Measurements from ENCODE around the gene P3H1. TPM values are rescaled to one million over a fixed set of nuclear protein-coding genes. Genes with fewer than 3 reads are reported as not detected.
"Not testable (repeated sequence)": the region's sequence is repeated elsewhere in the genome, so short reads cannot be mapped to it uniquely, and the experiment has no call there.

Gene P3H1
- total RNA-seq, 1 donor from 2014 or later = 178 TPM

DNA sequence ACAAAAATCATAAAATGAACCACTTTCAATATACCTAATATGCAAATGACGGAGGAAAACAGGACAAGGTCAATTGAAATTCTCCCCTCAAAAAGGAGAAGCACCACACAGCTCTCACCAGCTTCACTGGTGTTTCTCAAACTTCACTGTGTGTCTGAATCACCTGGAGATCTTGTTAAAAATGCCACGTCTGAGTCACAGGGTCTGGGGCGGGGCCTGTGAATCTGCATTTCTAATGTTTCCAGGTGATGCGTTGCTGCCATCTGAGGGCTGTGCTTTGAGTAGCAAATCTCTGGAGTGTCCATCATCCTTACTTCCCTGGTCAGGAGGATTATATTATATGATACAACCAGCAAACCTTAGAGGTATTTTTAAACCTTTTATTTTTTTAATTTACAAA is 35.8 kb downstream of the P3H1 start:
- no peaks in the 10 kb centered on the region for H3K4me1 Mint-ChIP-seq (ENCODE audit: unreplicated experiment)
- TF ChIP-seq, protein P1, sequence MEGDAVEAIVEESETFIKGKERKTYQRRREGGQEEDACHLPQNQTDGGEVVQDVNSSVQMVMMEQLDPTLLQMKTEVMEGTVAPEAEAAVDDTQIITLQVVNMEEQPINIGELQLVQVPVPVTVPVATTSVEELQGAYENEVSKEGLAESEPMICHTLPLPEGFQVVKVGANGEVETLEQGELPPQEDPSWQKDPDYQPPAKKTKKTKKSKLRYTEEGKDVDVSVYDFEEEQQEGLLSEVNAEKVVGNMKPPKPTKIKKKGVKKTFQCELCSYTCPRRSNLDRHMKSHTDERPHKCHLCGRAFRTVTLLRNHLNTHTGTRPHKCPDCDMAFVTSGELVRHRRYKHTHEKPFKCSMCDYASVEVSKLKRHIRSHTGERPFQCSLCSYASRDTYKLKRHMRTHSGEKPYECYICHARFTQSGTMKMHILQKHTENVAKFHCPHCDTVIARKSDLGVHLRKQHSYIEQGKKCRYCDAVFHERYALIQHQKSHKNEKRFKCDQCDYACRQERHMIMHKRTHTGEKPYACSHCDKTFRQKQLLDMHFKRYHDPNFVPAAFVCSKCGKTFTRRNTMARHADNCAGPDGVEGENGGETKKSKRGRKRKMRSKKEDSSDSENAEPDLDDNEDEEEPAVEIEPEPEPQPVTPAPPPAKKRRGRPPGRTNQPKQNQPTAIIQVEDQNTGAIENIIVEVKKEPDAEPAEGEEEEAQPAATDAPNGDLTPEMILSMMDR (IDR thresholded peaks at IDR 0.05; ENCODE audit: unreplicated experiment) = no peak
- no peak for DNase-seq (ENCODE audit: low spot score)
- H3K36me3 Mint-ChIP-seq (ENCODE audit: low read depth, unreplicated experiment) = no peaks in the 10 kb centered on the region
- H3K9me3 Mint-ChIP-seq (ENCODE audit: unreplicated experiment) = no peaks in the 10 kb centered on the region
- no peak overlapping the region for H3K4me3 Mint-ChIP-seq (ENCODE audit: unreplicated experiment)
- no peak overlapping the region for H3K27ac Mint-ChIP-seq (ENCODE audit: unreplicated experiment)
- peaks cover 2% of the 10 kb centered on the region for H3K27me3 Mint-ChIP-seq (ENCODE audit: unreplicated experiment)

DNA sequence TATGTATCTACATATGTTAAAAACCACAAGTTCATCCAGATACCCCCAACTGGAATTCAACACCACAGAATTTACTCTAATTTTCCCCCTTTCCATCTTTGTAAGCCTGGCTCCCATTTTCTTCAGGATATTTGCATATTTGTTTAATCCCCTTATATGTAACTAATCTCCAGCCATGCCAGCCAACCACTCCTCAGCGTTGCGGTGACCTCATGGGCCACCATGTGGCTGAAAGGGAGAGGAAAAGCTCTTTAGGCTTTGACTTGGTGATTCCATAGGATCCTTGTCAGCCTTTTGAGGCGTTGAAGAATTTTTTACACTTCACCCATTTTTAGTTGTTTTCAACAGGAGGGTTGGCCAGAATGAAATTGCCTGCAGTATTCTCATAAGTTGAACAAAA is 36.8 kb downstream of the P3H1 start:
- no peaks in the 10 kb centered on the region for H3K9me3 Mint-ChIP-seq (ENCODE audit: unreplicated experiment)
- no peak overlapping the region for H3K4me3 Mint-ChIP-seq (ENCODE audit: unreplicated experiment)
- no peak overlapping the region for H3K27ac Mint-ChIP-seq (ENCODE audit: unreplicated experiment)
- no peaks in the 10 kb centered on the region for H3K4me1 Mint-ChIP-seq (ENCODE audit: unreplicated experiment)
- peaks cover 2% of the 10 kb centered on the region for H3K27me3 Mint-ChIP-seq (ENCODE audit: unreplicated experiment)
- TF ChIP-seq, protein P1 (IDR thresholded peaks at IDR 0.05; ENCODE audit: unreplicated experiment) = no peak
- no peaks in the 10 kb centered on the region for H3K36me3 Mint-ChIP-seq (ENCODE audit: low read depth, unreplicated experiment)
- no peak for DNase-seq (ENCODE audit: low spot score)

DNA sequence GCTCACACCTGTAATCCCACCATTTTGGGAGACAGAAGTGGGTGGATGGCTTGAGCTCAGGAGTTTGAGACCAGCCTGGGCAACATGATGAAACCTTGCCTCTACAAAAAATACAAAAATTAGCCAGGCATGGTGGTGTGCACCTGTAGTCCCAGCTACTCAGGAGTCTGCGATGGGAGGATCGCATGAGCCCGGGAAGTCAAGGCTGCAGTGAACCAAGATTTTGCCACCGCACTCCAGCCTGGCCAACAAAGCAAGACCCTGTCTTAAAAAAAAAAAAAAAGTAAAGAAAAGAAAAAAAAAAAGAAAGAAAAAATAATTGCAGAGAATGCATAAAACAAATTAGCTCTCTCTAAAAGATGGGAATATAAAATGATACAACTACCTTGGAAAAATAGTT is 41.0 kb downstream of the P3H1 start:
- H3K4me3 Mint-ChIP-seq (ENCODE audit: unreplicated experiment) = not testable (repeated sequence)

DNA sequence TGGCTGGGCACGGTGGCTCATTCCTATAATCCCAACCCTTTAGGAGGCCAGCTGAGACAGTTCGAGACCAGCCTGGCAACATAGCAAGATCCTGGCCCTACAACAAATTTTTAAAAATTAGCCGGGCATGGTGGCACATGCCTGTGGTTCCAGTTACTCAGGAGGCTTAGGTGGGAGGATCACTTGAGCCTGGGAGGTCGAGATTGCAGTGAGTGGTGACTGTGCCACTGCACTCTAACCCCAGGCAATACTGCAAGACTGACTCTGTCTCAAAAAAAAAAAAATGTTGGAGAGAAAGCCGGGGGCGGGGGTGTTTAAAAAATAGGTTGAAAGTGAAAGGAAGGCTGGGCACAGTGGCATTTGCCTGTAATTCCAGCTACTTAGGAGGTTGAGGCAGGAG is 43.3 kb downstream of the P3H1 start:
- Mint-ChIP-seq H3K4me1 (ENCODE audit: unreplicated experiment) (no peaks in the 10 kb centered on the region), H3K27me3 (ENCODE audit: unreplicated experiment) (no peaks in the 10 kb centered on the region), H3K27ac (ENCODE audit: unreplicated experiment) (no peak overlapping the region), H3K4me3 (ENCODE audit: unreplicated experiment) (no peak overlapping the region), H3K9me3 (ENCODE audit: unreplicated experiment) (no peaks in the 10 kb centered on the region), H3K36me3 (ENCODE audit: low read depth, unreplicated experiment) (no peaks in the 10 kb centered on the region)
- TF ChIP-seq, protein P1 (IDR thresholded peaks at IDR 0.05; ENCODE audit: unreplicated experiment) = no peak
- DNase-seq (ENCODE audit: low spot score) = no peak

More for the DNA sequence above, 41.0 kb downstream of the P3H1 start:
- H3K9me3 Mint-ChIP-seq (ENCODE audit: unreplicated experiment); H3K27me3 Mint-ChIP-seq (ENCODE audit: unreplicated experiment); H3K4me1 Mint-ChIP-seq (ENCODE audit: unreplicated experiment); DNase-seq (ENCODE audit: low spot score); H3K36me3 Mint-ChIP-seq (ENCODE audit: low read depth, unreplicated experiment); H3K27ac Mint-ChIP-seq (ENCODE audit: unreplicated experiment): not testable (repeated sequence)

DNA sequence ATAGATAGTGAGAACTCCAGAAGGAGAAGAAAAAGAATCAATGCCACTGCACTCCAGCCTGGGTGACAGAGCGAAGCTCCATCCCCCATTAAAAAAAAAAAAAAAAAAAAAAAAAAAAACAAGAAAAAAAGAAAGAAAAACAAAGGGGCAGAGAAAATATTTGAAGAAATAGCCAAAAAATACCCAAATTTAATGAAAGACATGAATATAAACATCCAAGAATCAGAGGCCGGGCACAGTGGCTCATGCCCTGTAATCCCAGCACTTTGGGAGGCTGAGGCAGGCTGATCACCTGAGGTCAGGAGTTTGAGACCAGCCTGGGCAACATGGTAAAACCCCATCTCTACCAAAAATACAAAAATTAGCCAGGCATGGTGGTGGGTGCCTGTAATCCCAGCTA is 44.4 kb downstream of the P3H1 start:
- not testable (repeated sequence) for DNase-seq (ENCODE audit: low spot score); H3K4me1 Mint-ChIP-seq (ENCODE audit: unreplicated experiment); H3K27me3 Mint-ChIP-seq (ENCODE audit: unreplicated experiment); H3K27ac Mint-ChIP-seq (ENCODE audit: unreplicated experiment); H3K36me3 Mint-ChIP-seq (ENCODE audit: low read depth, unreplicated experiment); H3K9me3 Mint-ChIP-seq (ENCODE audit: unreplicated experiment); H3K4me3 Mint-ChIP-seq (ENCODE audit: unreplicated experiment)

DNA sequence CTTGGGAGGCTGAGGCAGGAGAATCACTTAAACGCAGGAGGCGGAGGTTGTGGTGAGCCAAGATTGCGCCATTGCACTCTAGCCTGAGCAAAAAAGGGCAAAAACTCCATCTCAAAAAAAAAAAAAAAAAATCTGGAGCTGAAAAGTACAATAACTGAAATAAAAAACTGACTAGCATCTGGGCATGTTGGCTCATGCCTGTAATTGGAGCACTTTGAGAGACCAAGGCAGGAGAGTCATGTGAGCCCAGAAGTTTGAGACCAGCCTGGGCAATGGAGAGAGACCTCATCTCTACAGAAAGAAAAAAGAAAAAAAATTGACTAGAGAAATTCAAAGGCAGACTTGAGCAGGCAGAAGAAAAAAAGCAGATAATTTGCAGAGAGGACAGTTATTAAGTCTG is 44.9 kb downstream of the P3H1 start:
- DNase-seq (ENCODE audit: low spot score) = no peak
- H3K27me3 Mint-ChIP-seq (ENCODE audit: unreplicated experiment) = no peaks in the 10 kb centered on the region
- no peaks in the 10 kb centered on the region for H3K4me1 Mint-ChIP-seq (ENCODE audit: unreplicated experiment)
- H3K4me3 Mint-ChIP-seq (ENCODE audit: unreplicated experiment) = no peak overlapping the region
- H3K36me3 Mint-ChIP-seq (ENCODE audit: low read depth, unreplicated experiment) = no peaks in the 10 kb centered on the region
- TF ChIP-seq, protein P1 (IDR thresholded peaks at IDR 0.05; ENCODE audit: unreplicated experiment) = no peak
- no peak overlapping the region for H3K27ac Mint-ChIP-seq (ENCODE audit: unreplicated experiment)
- no peaks in the 10 kb centered on the region for H3K9me3 Mint-ChIP-seq (ENCODE audit: unreplicated experiment)

Measured in endothelial cell (in vitro differentiated cells).